HT1080 (cell line): ENCODE measurements around the gene SMG6. TPM values are rescaled to one million over a fixed set of nuclear protein-coding genes. Genes with fewer than 3 reads are reported as not detected.

ENCODE experiments used
- DNase-seq: peaks from one replicate; pipeline ENCODE4 v3.0.0-alpha.2; 2015; ENCODE audit warnings: low read depth
- total RNA-seq: library from RNA; depleted of rRNA; stranded (reverse); fragments of >200 nt; shearing (Covaris generic); gene quantifications from 2 replicates; pipeline ENCODE4 v1.2.3, GENCODE V29; 2014

The SMG6 gene
- total RNA-seq, 1 experiment from 2014 or later, result 43.9 TPM

- no peak for DNase-seq
These were observed 239.5 kb downstream of the SMG6 start for GRCh38 chr17:2064147-2064489.

- no peak for DNase-seq
These were observed 240.1 kb downstream of the SMG6 start for GRCh38 chr17:2063261-2064146.

- DNase-seq, result peak; percentile 57
These were observed 240.9 kb downstream of the SMG6 start for GRCh38 chr17:2062571-2063183.

- no peak for DNase-seq
These were observed 242.1 kb downstream of the SMG6 start for GRCh38 chr17:2061441-2061958.

GRCh38 chr17:2060681-2061440 is 242.7 kb downstream of the SMG6 start:
- DNase-seq, result no peak

GRCh38 chr17:2060385-2060658 is 243.3 kb downstream of the SMG6 start:
- DNase-seq, result no peak

- DNase-seq, result no peak
These were observed 243.8 kb downstream of the SMG6 start for GRCh38 chr17:2059547-2060384.

GRCh38 chr17:2058586-2059546 is 244.7 kb downstream of the SMG6 start:
- DNase-seq, result no peak

GRCh38 chr17:2057760-2058585 is 245.6 kb downstream of the SMG6 start:
- DNase-seq, result no peak

GRCh38 chr17:2057175-2057759 is 246.3 kb downstream of the SMG6 start:
- DNase-seq, result no peak

- no peak for DNase-seq
These were observed 247.1 kb downstream of the SMG6 start for GRCh38 chr17:2056206-2057174.

- no peak for DNase-seq
These were observed 248.0 kb downstream of the SMG6 start for GRCh38 chr17:2055292-2056205.

- DNase-seq, result no peak
These were observed 248.9 kb downstream of the SMG6 start, which contains the start of gene HIC1 for GRCh38 chr17:2054512-2055291. HIC1 (plus strand) TSS chr17:2055103; CDS start chr17:2056691, 1,588 bp downstream.

GRCh38 chr17:2054262-2054511 is 249.4 kb downstream of the SMG6 start:
- no peak for DNase-seq

GRCh38 chr17:2053380-2054261 is 250.0 kb downstream of the SMG6 start:
- DNase-seq, result no peak
